Kidney (tissue), 14 donors: ENCODE results near the gene RCBTB2. TPM values are rescaled to one million over a fixed set of nuclear protein-coding genes. Genes with fewer than 3 reads are reported as not detected.

Experiments used
- DNase-seq, 5 donors: peaks; one replicate each; pipeline ENCODE4 v3.0.0-alpha.2; 2013 to 2020
- FAIRE-seq: peaks from 2 replicates; lab custom pipeline; 2012; peaks lifted over from hg19 to GRCh38; lab: Jason Lieb, UNC
- H3K27ac ChIP-seq, 2 donors: one replicate each; pipeline ENCODE4 v1.7.0; 2013; ENCODE audit warnings: low read depth in 2 of 2, low read length in 2 of 2, inconsistent platforms in 1 of 2
- H3K27me3 ChIP-seq: one replicate; pipeline ENCODE4 v1.7.1; 2013; ENCODE audit warnings: low read length, inconsistent platforms; ENCODE audit not compliant: control insufficient read depth, insufficient read depth
- H3K36me3 ChIP-seq, 3 donors: one replicate each; pipeline versions ENCODE4 v1.7.0 to v1.7.1; 2013; ENCODE audit warnings: low read length in 3 of 3, control low read depth in 1 of 3, inconsistent platforms in 1 of 3; ENCODE audit not compliant: insufficient read depth in 3 of 3, control insufficient read depth in 2 of 3
- H3K4me1 ChIP-seq, 3 donors: one replicate each; pipeline versions ENCODE4 v1.7.0 to v1.7.1; 2013; ENCODE audit warnings: low read length in 3 of 3, inconsistent platforms in 1 of 3, low read depth in 1 of 3; ENCODE audit not compliant: control insufficient read depth in 2 of 3, insufficient read depth in 2 of 3
- H3K4me3 ChIP-seq, 3 donors: one replicate each; pipeline versions ENCODE4 v1.7.0 to v1.8.1; 2013; ENCODE audit warnings: low read length in 3 of 3, control low read depth in 1 of 3, inconsistent platforms in 1 of 3
- H3K9ac ChIP-seq, 3 donors: one replicate each; pipeline versions ENCODE4 v1.7.0 to v1.7.1; 2013; ENCODE audit warnings: low read length in 3 of 3, control low read depth in 1 of 3, inconsistent platforms in 1 of 3
- H3K9me3 ChIP-seq, 3 donors: one replicate each; pipeline versions ENCODE4 v1.7.0 to v1.7.1; 2013; ENCODE audit warnings: low read length in 3 of 3, control low read depth in 1 of 3, inconsistent platforms in 1 of 3; ENCODE audit not compliant: control insufficient read depth in 2 of 3, insufficient read depth in 1 of 3
- intact Hi-C: fragments of 100-400 bp; cut with DNase I; formaldehyde crosslinking; loops from one replicate; pipeline ENCODE4 v1.11.1; 2022
- polyA plus RNA-seq: library from polyadenylated mRNA; stranded (reverse); fragments of 350-450 nt; fragmentation: Illumina TruSeq; extraction: RNeasy Lipid Tissue Mini Kit (QIAGEN cat#74804); gene quantifications from one replicate; pipeline ENCODE4 v1.2.3, GENCODE V29; 2014; ENCODE audit warnings: low read depth, low replicate concordance; ENCODE audit not compliant: insufficient read depth
- total RNA-seq: library from RNA; stranded (reverse); fragmentation: NEBNext Ultra II Directional; extraction: Animal tissue kit (Norgen Biotek cat#: 25700); gene quantifications from one replicate; pipeline ENCODE4 v1.2.1, GENCODE V29; 2021
- TF ChIP-seq, protein P1 (sequence below): IDR thresholded peaks from 3 replicates; pipeline ENCODE4 v1.5.1; 2012; ENCODE audit warnings: mild to moderate bottlenecking, moderate library complexity, borderline replicate concordance; ENCODE audit not compliant: insufficient read depth; ENCODE audit errors: extremely low read depth
- donor health status: control.
- donor health status: control.
- donor health status: control.
- donor health status: control.
- donor health status: control.
- donor health status: DM: yes; HTN: yes; CAD: no.
- donor health status: Normal renal cell carcinoma (clear cell type).

Gene RCBTB2
- total and polyA plus RNA-seq, 2 donors from 2014 or later = 17.0 to 19.6 TPM

DNA sequence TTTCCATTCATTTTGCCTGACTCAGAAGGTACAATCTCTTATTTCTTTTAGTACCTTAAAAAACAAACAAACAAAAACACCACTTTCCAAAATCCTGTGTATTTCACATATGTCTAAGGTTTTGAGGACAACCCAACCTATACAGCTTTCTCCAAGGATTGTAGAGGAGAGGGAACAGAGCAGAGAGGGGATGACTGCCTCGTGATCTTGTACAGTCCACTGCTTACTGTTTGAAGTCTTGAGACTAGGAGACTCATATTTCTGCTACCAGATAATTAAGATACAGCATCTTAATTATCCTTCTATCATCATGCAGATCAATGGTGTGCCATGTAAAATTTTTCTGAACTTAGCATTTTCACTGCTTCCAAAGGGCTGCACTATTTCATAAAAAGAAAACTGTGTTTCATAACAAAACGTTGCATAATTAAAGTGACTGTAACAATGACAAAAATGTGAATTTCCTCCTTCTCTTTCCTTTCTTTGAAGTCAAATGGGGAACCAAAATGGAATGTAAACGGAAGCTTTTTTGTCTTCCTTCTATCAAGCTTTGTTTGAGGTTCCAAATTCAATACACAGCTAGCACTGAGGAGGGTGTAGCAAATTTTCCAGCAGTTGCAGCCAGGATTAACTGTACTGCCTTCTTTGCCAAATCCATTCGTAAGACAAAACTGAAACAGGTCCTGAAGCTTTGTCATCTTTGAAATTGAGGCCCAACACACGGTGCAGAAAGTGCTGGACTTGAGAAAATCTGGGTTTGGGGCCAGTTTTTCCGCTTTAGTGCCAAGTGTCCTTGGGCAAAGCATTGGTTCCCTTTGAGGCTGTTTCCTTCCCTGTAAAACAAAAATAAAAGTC, 34.9 kb upstream of the RCBTB2 start:
- TF ChIP-seq, protein P1, sequence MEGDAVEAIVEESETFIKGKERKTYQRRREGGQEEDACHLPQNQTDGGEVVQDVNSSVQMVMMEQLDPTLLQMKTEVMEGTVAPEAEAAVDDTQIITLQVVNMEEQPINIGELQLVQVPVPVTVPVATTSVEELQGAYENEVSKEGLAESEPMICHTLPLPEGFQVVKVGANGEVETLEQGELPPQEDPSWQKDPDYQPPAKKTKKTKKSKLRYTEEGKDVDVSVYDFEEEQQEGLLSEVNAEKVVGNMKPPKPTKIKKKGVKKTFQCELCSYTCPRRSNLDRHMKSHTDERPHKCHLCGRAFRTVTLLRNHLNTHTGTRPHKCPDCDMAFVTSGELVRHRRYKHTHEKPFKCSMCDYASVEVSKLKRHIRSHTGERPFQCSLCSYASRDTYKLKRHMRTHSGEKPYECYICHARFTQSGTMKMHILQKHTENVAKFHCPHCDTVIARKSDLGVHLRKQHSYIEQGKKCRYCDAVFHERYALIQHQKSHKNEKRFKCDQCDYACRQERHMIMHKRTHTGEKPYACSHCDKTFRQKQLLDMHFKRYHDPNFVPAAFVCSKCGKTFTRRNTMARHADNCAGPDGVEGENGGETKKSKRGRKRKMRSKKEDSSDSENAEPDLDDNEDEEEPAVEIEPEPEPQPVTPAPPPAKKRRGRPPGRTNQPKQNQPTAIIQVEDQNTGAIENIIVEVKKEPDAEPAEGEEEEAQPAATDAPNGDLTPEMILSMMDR = no peak
- H3K36me3 ChIP-seq = no peaks in the 10 kb centered on the region
- no peaks in the 10 kb centered on the region for H3K27me3 ChIP-seq
- H3K4me1 ChIP-seq = peaks cover 0 to 7% (median 0%) of the 10 kb centered on the region in 3 donors
- H3K27ac ChIP-seq = peak overlapping the region in 1 of 2 donors; percentile 64
- no peak for DNase-seq
- H3K9me3 ChIP-seq = no peaks in the 10 kb centered on the region
- intact Hi-C loops = no loop called here
- H3K4me3 ChIP-seq = no peak overlapping the region
- H3K9ac ChIP-seq = no peak overlapping the region
- FAIRE-seq = no peak

DNA sequence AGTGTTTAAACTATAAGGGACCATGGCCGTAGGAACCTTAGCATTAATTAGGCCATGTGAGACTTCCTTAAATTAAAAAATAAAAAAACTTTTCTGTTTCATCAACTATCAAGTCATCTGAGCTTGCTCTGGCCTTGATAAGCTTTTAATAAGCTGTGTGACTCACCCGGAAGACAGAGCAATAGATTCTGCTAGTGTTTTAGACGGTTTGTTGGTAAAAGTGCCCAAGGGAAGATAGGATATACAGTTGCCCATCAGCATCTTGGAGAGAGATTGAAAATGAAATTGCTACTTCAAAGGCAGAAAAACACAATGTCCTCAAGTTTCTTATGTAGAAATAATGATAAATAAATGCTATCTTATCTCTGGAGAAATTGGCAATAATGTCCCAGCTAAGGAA, 31.2 kb upstream of the RCBTB2 start:
- TF ChIP-seq, protein P1 = no peak
- Histone ChIP-seq H3K9me3 (no peaks in the 10 kb centered on the region), H3K27ac (no peak overlapping the region), H3K27me3 (no peaks in the 10 kb centered on the region), H3K4me3 (no peak overlapping the region), H3K36me3 (no peaks in the 10 kb centered on the region), H3K4me1 (peaks cover 0 to 2% (median 0%) of the 10 kb centered on the region in 3 donors), H3K9ac (no peak overlapping the region)
- no peak for FAIRE-seq
- intact Hi-C loops = no loop called here
- no peak for DNase-seq

DNA sequence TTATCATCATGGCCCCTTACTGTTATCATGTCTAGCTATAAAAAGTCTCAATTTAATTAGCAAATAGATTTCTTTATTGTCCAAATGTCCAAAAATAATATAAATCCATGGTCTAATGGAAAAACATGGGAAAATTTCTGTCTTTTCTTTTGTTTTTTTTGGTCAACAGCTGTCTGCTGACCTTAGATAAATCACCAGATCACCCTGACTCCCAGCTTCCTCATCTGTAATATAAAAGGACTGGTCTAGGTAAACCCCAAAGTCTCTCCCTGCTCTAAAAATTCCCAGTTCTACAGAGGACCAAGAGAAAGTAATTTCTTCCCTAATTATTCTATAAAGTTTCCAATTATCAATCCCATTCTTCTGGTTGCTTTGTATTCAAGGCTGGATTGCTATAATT, 30.7 kb upstream of the RCBTB2 start:
- no peaks in the 10 kb centered on the region for H3K36me3 ChIP-seq
- H3K27me3 ChIP-seq = no peaks in the 10 kb centered on the region
- peaks cover 0 to 2% (median 0%) of the 10 kb centered on the region in 3 donors for H3K4me1 ChIP-seq
- no peak overlapping the region for H3K4me3 ChIP-seq
- TF ChIP-seq, protein P1 = no peak
- DNase-seq = no peak
- H3K27ac ChIP-seq = no peak overlapping the region
- H3K9ac ChIP-seq = no peak overlapping the region
- FAIRE-seq = no peak
- intact Hi-C loops = no loop called here
- no peaks in the 10 kb centered on the region for H3K9me3 ChIP-seq
